Measurements from ENCODE around the gene HHAT.

The HHAT gene

DNA sequence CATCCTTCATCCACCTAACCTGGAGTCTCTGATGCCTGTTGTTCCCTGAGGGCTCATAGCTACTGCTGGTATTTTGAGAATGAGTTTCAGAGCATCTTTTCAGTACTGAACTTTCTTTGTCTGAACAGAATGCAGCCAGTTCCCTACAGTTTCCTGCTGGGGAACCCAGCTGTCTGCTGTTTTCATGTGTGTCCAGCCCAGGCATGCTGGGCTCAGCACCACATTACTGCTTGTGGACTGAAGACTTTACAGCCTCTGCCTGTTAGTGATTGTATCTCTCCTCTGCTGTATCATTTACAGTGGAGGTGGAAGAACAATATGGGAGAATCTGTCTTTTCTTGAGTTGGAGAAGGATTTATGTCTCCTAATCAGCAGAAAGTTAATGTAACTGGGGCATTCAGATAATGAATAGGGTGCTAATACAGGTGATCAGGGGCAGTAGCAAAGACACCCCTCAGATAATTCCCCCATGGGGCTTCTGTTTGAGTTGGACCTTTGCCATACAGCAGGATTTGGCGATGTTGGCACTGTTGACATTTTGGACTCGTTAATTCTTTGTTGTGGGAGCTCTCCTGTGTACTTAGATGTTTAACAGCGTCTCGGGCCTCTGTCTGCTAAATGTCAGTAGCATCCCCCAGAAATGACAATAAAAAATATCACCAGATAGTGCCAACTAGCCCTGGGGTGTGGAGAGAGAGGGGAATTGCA is 207.7 kb downstream of the HHAT start:
- TF ChIP-seq, protein P1, sequence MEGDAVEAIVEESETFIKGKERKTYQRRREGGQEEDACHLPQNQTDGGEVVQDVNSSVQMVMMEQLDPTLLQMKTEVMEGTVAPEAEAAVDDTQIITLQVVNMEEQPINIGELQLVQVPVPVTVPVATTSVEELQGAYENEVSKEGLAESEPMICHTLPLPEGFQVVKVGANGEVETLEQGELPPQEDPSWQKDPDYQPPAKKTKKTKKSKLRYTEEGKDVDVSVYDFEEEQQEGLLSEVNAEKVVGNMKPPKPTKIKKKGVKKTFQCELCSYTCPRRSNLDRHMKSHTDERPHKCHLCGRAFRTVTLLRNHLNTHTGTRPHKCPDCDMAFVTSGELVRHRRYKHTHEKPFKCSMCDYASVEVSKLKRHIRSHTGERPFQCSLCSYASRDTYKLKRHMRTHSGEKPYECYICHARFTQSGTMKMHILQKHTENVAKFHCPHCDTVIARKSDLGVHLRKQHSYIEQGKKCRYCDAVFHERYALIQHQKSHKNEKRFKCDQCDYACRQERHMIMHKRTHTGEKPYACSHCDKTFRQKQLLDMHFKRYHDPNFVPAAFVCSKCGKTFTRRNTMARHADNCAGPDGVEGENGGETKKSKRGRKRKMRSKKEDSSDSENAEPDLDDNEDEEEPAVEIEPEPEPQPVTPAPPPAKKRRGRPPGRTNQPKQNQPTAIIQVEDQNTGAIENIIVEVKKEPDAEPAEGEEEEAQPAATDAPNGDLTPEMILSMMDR (IDR thresholded peaks at IDR 0.05; ENCODE audit: borderline replicate concordance, extremely low read depth, low read length, poor library complexity, severe bottlenecking), result no peak
- no peak for TF ChIP-seq EZH2 (IDR thresholded peaks at IDR 0.05; ENCODE audit: borderline replicate concordance, low read depth, low read length, severe bottlenecking)
- DNase-seq (no peak), ATAC-seq (ENCODE audit: insufficient read depth, low read depth) (no peak)
- no peak overlapping the region for H3K9ac ChIP-seq (ENCODE audit: low read depth, low read length)
- H3K27ac ChIP-seq (ENCODE audit: low read length), result no peak overlapping the region
- H3K27me3 ChIP-seq (ENCODE audit: insufficient read depth, low read length, poor library complexity), result no peaks in the 10 kb centered on the region
- H4K20me1 ChIP-seq (ENCODE audit: insufficient read depth, low read length), result no peaks in the 10 kb centered on the region
- H3K4me3 ChIP-seq (ENCODE audit: low read depth in 1 of 2, low read length in 2 of 2), result no peak overlapping the region
- no peaks in the 10 kb centered on the region for H3K4me1 ChIP-seq (ENCODE audit: insufficient read depth, low read length)
- no peak overlapping the region for H3K4me2 ChIP-seq (ENCODE audit: insufficient read depth, low read length)
- H2AFZ ChIP-seq (ENCODE audit: low read depth, low read length), result no peak overlapping the region
- H3K9me3 ChIP-seq (ENCODE audit: insufficient read depth, low read length, severe bottlenecking), result no peaks in the 10 kb centered on the region
- no peaks in the 10 kb centered on the region for H3K36me3 ChIP-seq (ENCODE audit: insufficient read depth, low read length)
- no peaks in the 10 kb centered on the region for H3K79me2 ChIP-seq (ENCODE audit: insufficient read depth, low read length)

DNA sequence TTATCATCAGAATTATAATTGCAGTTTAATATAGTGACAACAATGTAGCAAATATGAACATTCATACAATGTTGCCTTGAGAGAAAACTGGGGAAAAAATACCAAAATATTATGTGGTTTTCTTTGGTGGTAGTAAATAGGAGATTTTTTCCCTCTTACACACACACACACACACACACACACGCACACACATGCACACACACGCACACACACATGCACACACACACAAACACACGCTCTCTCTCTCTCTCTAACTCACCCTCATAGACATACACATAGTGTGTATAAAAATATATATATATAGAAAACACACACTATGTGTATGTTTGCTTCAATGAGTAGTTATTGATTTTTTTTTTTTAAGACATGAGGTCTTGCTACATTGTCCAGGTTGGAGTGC is 211.6 kb downstream of the HHAT start:
- DNase-seq (no peak), ATAC-seq (ENCODE audit: insufficient read depth, low read depth) (no peak)
- H3K4me1 ChIP-seq (ENCODE audit: insufficient read depth, low read length), result no peaks in the 10 kb centered on the region
- H3K36me3 ChIP-seq (ENCODE audit: insufficient read depth, low read length), result no peaks in the 10 kb centered on the region
- no peaks in the 10 kb centered on the region for H3K79me2 ChIP-seq (ENCODE audit: insufficient read depth, low read length)
- TF ChIP-seq, protein P1 (IDR thresholded peaks at IDR 0.05; ENCODE audit: borderline replicate concordance, extremely low read depth, low read length, poor library complexity, severe bottlenecking), result no peak
- TF ChIP-seq EZH2 (IDR thresholded peaks at IDR 0.05; ENCODE audit: borderline replicate concordance, low read depth, low read length, severe bottlenecking), result no peak
- no peak overlapping the region for H2AFZ ChIP-seq (ENCODE audit: low read depth, low read length)
- no peaks in the 10 kb centered on the region for H4K20me1 ChIP-seq (ENCODE audit: insufficient read depth, low read length)
- H3K9me3 ChIP-seq (ENCODE audit: insufficient read depth, low read length, severe bottlenecking), result no peaks in the 10 kb centered on the region
- H3K27me3 ChIP-seq (ENCODE audit: insufficient read depth, low read length, poor library complexity), result no peaks in the 10 kb centered on the region
- H3K4me3 ChIP-seq (ENCODE audit: low read depth in 1 of 2, low read length in 2 of 2), result no peak overlapping the region
- no peak overlapping the region for H3K9ac ChIP-seq (ENCODE audit: low read depth, low read length)
- H3K4me2 ChIP-seq (ENCODE audit: insufficient read depth, low read length), result no peak overlapping the region
- no peak overlapping the region for H3K27ac ChIP-seq (ENCODE audit: low read length)

DNA sequence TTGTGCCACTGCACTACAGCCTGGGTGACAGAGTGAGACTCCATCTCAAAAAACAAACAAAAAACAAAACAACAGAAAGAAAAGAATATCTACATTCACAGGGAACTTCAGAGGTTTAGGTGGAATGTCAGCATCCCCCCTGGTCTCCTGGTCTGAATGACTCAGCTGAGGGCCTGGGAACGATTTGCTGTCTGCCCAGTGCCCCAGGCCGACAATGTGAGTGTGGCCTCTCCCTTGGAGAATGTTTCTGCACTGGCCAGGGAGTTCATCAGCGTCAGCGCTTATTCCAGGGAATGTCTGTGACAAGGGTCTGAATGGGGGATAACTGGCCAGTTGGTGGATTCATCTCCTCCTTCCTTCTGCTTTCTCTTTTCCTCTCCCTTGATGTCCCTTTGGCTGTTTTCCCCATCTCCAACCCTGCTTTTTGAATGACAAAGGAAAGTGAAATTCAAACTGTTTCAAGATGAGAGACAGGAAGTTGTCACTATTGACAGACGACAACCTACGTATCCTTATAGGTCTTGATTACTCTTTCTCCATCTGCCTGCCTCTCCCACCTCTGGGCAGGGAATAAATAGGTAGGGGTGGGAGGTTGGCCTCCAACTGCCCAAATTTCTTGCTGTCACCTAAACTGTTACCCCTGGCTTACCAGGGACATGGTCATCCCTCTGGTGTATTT is 213.1 kb downstream of the HHAT start:
- no peaks in the 10 kb centered on the region for H3K36me3 ChIP-seq (ENCODE audit: insufficient read depth, low read length)
- TF ChIP-seq, protein P1 (IDR thresholded peaks at IDR 0.05; ENCODE audit: borderline replicate concordance, extremely low read depth, low read length, poor library complexity, severe bottlenecking), result no peak
- TF ChIP-seq EZH2 (IDR thresholded peaks at IDR 0.05; ENCODE audit: borderline replicate concordance, low read depth, low read length, severe bottlenecking), result no peak
- no peaks in the 10 kb centered on the region for H3K27me3 ChIP-seq (ENCODE audit: insufficient read depth, low read length, poor library complexity)
- no peak overlapping the region for H2AFZ ChIP-seq (ENCODE audit: low read depth, low read length)
- no peak overlapping the region for H3K4me2 ChIP-seq (ENCODE audit: insufficient read depth, low read length)
- no peak overlapping the region for H3K9ac ChIP-seq (ENCODE audit: low read depth, low read length)
- H3K9me3 ChIP-seq (ENCODE audit: insufficient read depth, low read length, severe bottlenecking), result no peaks in the 10 kb centered on the region
- H4K20me1 ChIP-seq (ENCODE audit: insufficient read depth, low read length), result no peaks in the 10 kb centered on the region
- H3K27ac ChIP-seq (ENCODE audit: low read length), result no peak overlapping the region
- ATAC-seq (ENCODE audit: insufficient read depth, low read depth), result no peak
- DNase-seq, result no peak
- no peaks in the 10 kb centered on the region for H3K4me1 ChIP-seq (ENCODE audit: insufficient read depth, low read length)
- H3K79me2 ChIP-seq (ENCODE audit: insufficient read depth, low read length), result no peaks in the 10 kb centered on the region
- no peak overlapping the region for H3K4me3 ChIP-seq (ENCODE audit: low read depth in 1 of 2, low read length in 2 of 2)
